A549 (cell line): ENCODE measurements around the gene LCAT. TPM values are rescaled to one million over a fixed set of nuclear protein-coding genes. Genes with fewer than 3 reads are reported as not detected.

Experiments
- ATAC-seq, 2 experiments: fragments of 200-7000 bp in 1 of 2; fragments of >200 bp in 1 of 2; cut with Nextera tagmentation in 1 of 2; cut with Tn5 transposase in 1 of 2; 3 replicates each; pipeline versions ENCODE4 v1.8.0 to v1.9.1; 2018 to 2020; ENCODE audit warnings: mild to moderate bottlenecking in 1 of 2, moderate library complexity in 1 of 2
- CTCF ChIA-PET: fragments of 300-600 bp; sonication (Branson Sonifier 250); formaldehyde crosslinking; extraction: SDS; loops from one replicate; lab custom pipeline; 2021; ENCODE audit warnings: antibody characterized with exemption, inconsistent platforms; lab: Yijun Ruan, JAX
- POLR2A ChIA-PET: fragments of 350-600 bp; formaldehyde crosslinking; extraction: SDS; loops from one replicate; lab custom pipeline; 2021; ENCODE audit warnings: antibody characterized with exemption, inconsistent platforms; lab: Yijun Ruan, JAX
- DNase-seq, 2 experiments: peaks; one replicate each; pipeline versions ENCODE4 v3.0.0 to v3.0.0-alpha.2; 2011 to 2016; ENCODE audit warnings: low read depth in 1 of 2, low spot score in 1 of 2
- FAIRE-seq: peaks from 2 replicates; lab custom pipeline; 2011; peaks lifted over from hg19 to GRCh38; lab: Jason Lieb, UNC
- H3K27ac ChIP-seq, 2 experiments: fragments of >200 bp; sonication (Bioruptor Twin); formaldehyde crosslinking; 3 replicates each; pipeline ENCODE4 v1.5.1; 2016 to 2017
- H3K4me1 ChIP-seq: fragments of >200 bp; sonication (Bioruptor Twin); formaldehyde crosslinking; 3 replicates; pipeline ENCODE4 v1.6.1; 2016
- H3K4me2 ChIP-seq: fragments of >200 bp; sonication (Bioruptor Twin); formaldehyde crosslinking; 3 replicates; pipeline ENCODE4 v1.6.1; 2016
- H3K4me3 ChIP-seq: fragments of >200 bp; sonication (Bioruptor Twin); formaldehyde crosslinking; 3 replicates; pipeline ENCODE4 v1.5.1; 2016
- H3K9me3 ChIP-seq: fragments of >200 bp; sonication (Bioruptor Twin); formaldehyde crosslinking; 3 replicates; pipeline ENCODE4 v1.6.1; 2016
- ATOH8 ChIP-seq: fragments of 250-450 bp; sonication (Bioruptor Pico); IDR thresholded peaks from 2 replicates; pipeline ENCODE4 v1.5.0; 2020; ENCODE audit warnings: low read depth, mild to moderate bottlenecking, moderate library complexity
- CBX8 ChIP-seq: fragments of 200-600 bp; sonication (generic); IDR thresholded peaks from 2 replicates; pipeline ENCODE4 v1.6.1; 2016
- CHD4 ChIP-seq: fragments of 200-600 bp; sonication (generic); IDR thresholded peaks from 2 replicates; pipeline ENCODE4 v1.6.1; 2016; ENCODE audit warnings: antibody characterized with exemption, mild to moderate bottlenecking, borderline replicate concordance
- E2F6 ChIP-seq: IDR thresholded peaks from 2 replicates; pipeline ENCODE4 v1.6.1; 2012; ENCODE audit warnings: low read depth, borderline replicate concordance
- EHMT2 ChIP-seq: fragments of 200-600 bp; sonication (generic); IDR thresholded peaks from 2 replicates; pipeline ENCODE4 v1.6.1; 2016; ENCODE audit warnings: antibody characterized with exemption, low read depth, mild to moderate bottlenecking, moderate library complexity
- EP300 ChIP-seq, 2 experiments: fragments of >200 bp; sonication (Bioruptor Twin); formaldehyde crosslinking; IDR thresholded peaks; 2 replicates in 1 of 2; 3 replicates in 1 of 2; pipeline ENCODE4 v1.6.1; 2016 to 2017
- ESRRA ChIP-seq: fragments of 150-350 bp; IDR thresholded peaks from 2 replicates; pipeline ENCODE4 v1.6.1; 2014; ENCODE audit warnings: mild to moderate bottlenecking, low read length, borderline replicate concordance
- FOSL2 ChIP-seq, 2 experiments: fragments of 450-650 bp in 1 of 2; fragments of >200 bp in 1 of 2; sonication (Bioruptor Twin) in 1 of 2; formaldehyde crosslinking; IDR thresholded peaks; 2 replicates each; pipeline versions ENCODE4 v1.5.0 to v1.6.1; 2016 to 2020; ENCODE audit warnings: mild to moderate bottlenecking in 1 of 2, moderate library complexity in 1 of 2
- HMGXB4 ChIP-seq: fragments of 250-450 bp; sonication (Bioruptor Pico); IDR thresholded peaks from 2 replicates; pipeline ENCODE4 v1.5.0; 2021; ENCODE audit warnings: mild to moderate bottlenecking, moderate library complexity, borderline replicate concordance
- HOXA7 ChIP-seq: fragments of 250-450 bp; sonication (Bioruptor Pico); IDR thresholded peaks from 2 replicates; pipeline ENCODE4 v1.5.0; 2020; ENCODE audit warnings: mild to moderate bottlenecking, moderate library complexity
- HOXB13 ChIP-seq: fragments of 250-450 bp; sonication (Bioruptor Pico); IDR thresholded peaks from 2 replicates; pipeline ENCODE4 v1.5.0; 2020; ENCODE audit warnings: low read depth, mild to moderate bottlenecking, moderate library complexity
- MAZ ChIP-seq: fragments of 150-350 bp; IDR thresholded peaks from 2 replicates; pipeline ENCODE4 v1.6.1; 2014; ENCODE audit warnings: antibody characterized with exemption, low read depth, low read length, borderline replicate concordance
- MYC ChIP-seq: IDR thresholded peaks from 2 replicates; pipeline ENCODE4 v1.6.1; 2012; ENCODE audit warnings: mild to moderate bottlenecking, inconsistent platforms, low read length, improper control_type of control experiment, borderline replicate concordance
- NPAS2 ChIP-seq: fragments of 250-450 bp; sonication (Bioruptor Pico); IDR thresholded peaks from 2 replicates; pipeline ENCODE4 v1.8.0; 2022; ENCODE audit warnings: mild to moderate bottlenecking, moderate library complexity, borderline replicate concordance
- PHF8 ChIP-seq: fragments of 200-600 bp; sonication (generic); IDR thresholded peaks from 2 replicates; pipeline ENCODE4 v1.6.1; 2016; ENCODE audit warnings: low read depth, mild to moderate bottlenecking, antibody characterized with exemption, moderate library complexity, borderline replicate concordance
- RAD21 ChIP-seq, 2 experiments: fragments of >200 bp in 1 of 2; sonication (Bioruptor Twin) in 1 of 2; formaldehyde crosslinking in 1 of 2; IDR thresholded peaks in 1 of 2; conservative IDR thresholded peaks in 1 of 2; 2 replicates in 1 of 2; 3 replicates in 1 of 2; pipeline ENCODE4 v1.6.1; 2012 to 2018; ENCODE audit warnings: inconsistent platforms in 1 of 2
- USF2 ChIP-seq: fragments of 450-650 bp; IDR thresholded peaks from 2 replicates; pipeline ENCODE4 v1.6.1; 2014; ENCODE audit warnings: antibody characterized with exemption
- WGBS: methylation state at CpG from one replicate; pipeline ENCODE4 v1.1.6; 2017; ENCODE audit errors: missing lambda C conversion rate; 5-methylcytosine and 5-hydroxymethylcytosine counted together
- polyA minus RNA-seq: library from RNA; depleted of rRNA, polyadenylated mRNA; stranded (reverse); fragments of >200 nt; gene quantifications from 2 replicates; pipeline ENCODE4 v1.2.3, GENCODE V29; 2011; rRNA and poly(A)+ RNA removed
- polyA plus RNA-seq, 4 experiments: library from polyadenylated mRNA; depleted of rRNA in 3 of 4; stranded (reverse); fragments of >200 nt; fragmentation: RNase III in 1 of 4; extraction: RNeasy Plus Mini Kit Qiagen cat#74134 plus additional on column Dnase treatment in 1 of 4; gene quantifications; 2 replicates in 3 of 4; 3 replicates in 1 of 4; pipeline ENCODE4 v1.2.3, GENCODE V29; 2011 to 2017

The LCAT gene
- polyA plus RNA-seq (2011; rRNA removed) (1.7 and 2.6 TPM in 2 replicates), polyA plus RNA-seq (2017; fragmentation: RNase III; extraction: RNeasy Plus Mini Kit Qiagen cat#74134 plus additional on column Dnase treatment) (8.4 to 11.2 TPM (median 10.0 TPM) in 3 replicates), polyA minus RNA-seq (0.66 and 1.5 TPM in 2 replicates)
- polyA plus RNA-seq (2012; cell fraction: cytosol; rRNA removed), result 5.6 and 7.2 TPM in 2 replicates
- 61.3 and 65.9 TPM in 2 replicates for polyA plus RNA-seq (2012; cell fraction: nucleus; rRNA removed)

GRCh38 chr16:67943619-67944504 is at the start of gene LCAT:
Gene LCAT, minus strand, starts transcription at chr16:67944120. Its CDS starts 19 bp downstream, at chr16:67944101.
- CTCF ChIA-PET, result interaction anchor here (1.0 to 6.3 kb wide), 8 partner anchors 8 to 121 kb away, joined by 3 to 54 read pairs (median 5); partner anchors contain the start of gene PSMB10
- Histone ChIP-seq H3K27ac (no peak within 1 kb of the TSS), H3K4me3 (no peak within 1 kb of the TSS), H3K4me1 (no peaks in the 10 kb centered on the region), H3K4me2 (no peak within 1 kb of the TSS), H3K9me3 (no peaks in the 10 kb centered on the region)
- no peak for FAIRE-seq
- no peak for DNase-seq
- 87% methylated on average over 21 of the region's 23 CpGs for WGBS
- POLR2A ChIA-PET, result interaction anchor here (1.4 kb wide), 1 partner anchor 8 kb away, joined by 5 read pairs; no protein-coding TSS in a partner anchor
- no peak for TF ChIP-seq HMGXB4 (CRISPR knock-in tag)
- no peak for TF ChIP-seq MYC
- TF ChIP-seq MAZ, result no peak
- no peak for TF ChIP-seq NPAS2
- no peak for TF ChIP-seq PHF8
- TF ChIP-seq ESRRA, result no peak
- no peak for TF ChIP-seq FOSL2 (IDR thresholded peaks at IDR 0.05)
- TF ChIP-seq FOSL2 (CRISPR knock-in tag; IDR thresholded peaks at IDR 0.05), result no peak
- TF ChIP-seq EHMT2, result no peak
- TF ChIP-seq CHD4, result no peak
- TF ChIP-seq CBX8, result no peak
- no peak for TF ChIP-seq USF2
- TF ChIP-seq EP300 (IDR thresholded peaks at IDR 0.05), result no peak
- TF ChIP-seq E2F6, result no peak
- no peak for TF ChIP-seq HOXB13 (CRISPR knock-in tag)
- no peak for TF ChIP-seq HOXA7 (CRISPR knock-in tag)
- no peak for TF ChIP-seq RAD21 (conservative IDR thresholded peaks at IDR 0.05 in 1 of 2, IDR thresholded peaks at IDR 0.05 in 1 of 2)
- no peak for TF ChIP-seq ATOH8 (CRISPR knock-in tag)
- ATAC-seq, result no peak; a peak in 1 of 6 replicates
